ENCODE data around the gene CPN1.

Gene CPN1

DNA sequence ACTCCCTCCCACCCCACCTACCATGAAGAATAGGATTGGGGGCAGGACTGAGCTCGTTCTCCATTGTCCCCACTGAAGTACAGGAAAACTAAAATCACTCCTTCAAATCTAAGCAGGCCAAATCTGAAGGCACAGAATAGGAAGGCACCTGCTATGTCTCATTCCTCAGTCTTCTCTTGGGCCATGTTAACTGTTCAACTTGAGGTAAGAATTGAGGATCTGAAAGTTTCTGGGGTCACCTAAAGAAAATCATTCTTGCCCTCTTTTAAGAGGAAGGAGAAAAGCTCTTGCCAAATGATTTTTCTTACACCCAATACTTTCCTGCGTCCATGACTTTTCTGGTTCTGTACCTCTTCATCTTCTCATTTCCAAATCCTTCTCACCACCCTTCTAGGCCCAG lies 4.9 kb downstream of the CPN1 start:
- Histone ChIP-seq H3K4me1 (ENCODE audit: insufficient read depth, low read length) (no peaks in the 10 kb centered on the region), H3K9ac (ENCODE audit: low read depth, low read length) (no peak overlapping the region), H3K27ac (ENCODE audit: low read depth, low read length) (no peak overlapping the region), H3K9me3 (ENCODE audit: insufficient read depth, low read depth, low read length) (no peaks in the 10 kb centered on the region), H3K36me3 (ENCODE audit: insufficient read depth, low read length) (no peaks in the 10 kb centered on the region), H3K27me3 (ENCODE audit: insufficient read depth, low read length) (0 out of 2 replicates have a peak, but pooled peaks cover 2% of the 10 kb centered on the region), H3K4me3 (ENCODE audit: low read length) (no peak overlapping the region)
- WGBS = 87% methylated on average over 2 of the region's 2 CpGs

DNA sequence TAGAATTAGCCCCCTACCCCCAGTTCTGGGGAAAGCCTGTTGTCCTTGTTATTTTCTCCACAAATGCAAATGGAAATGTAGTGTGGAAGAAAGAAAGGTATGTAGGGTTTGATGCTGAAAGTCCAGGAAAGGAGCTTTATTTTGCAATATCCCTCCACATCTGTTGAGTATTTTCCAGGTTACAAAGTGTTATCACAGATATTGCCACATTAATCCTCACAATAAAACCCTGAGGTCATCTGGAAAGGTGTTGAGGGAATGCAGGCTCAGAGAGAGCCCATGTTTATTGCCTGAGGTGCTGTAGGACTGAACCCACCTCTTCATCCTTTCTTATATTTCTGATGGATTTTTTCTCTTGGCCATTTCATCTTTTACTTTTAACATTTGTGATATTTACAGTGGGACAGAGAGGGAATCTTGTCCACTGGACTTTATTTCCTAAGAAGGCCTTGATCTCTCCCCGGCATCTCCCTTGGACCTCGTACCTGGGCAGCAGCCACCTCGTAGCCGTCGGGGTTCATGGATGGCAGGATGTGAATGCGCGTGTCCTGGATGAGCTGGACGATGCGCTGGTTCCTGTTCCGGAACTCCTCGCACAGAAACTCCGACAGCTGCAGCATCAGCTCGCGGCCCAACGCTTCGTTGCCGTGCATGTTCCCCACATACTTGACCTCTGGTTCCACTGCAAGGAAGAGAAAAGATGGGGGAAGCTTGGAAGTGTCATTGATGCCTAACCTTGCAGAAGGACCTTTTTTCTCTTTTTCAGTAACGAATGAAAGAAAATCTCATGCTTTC lies 6.0 kb downstream of the CPN1 start:
- H3K9me3 ChIP-seq (ENCODE audit: insufficient read depth, low read depth, low read length) = no peaks in the 10 kb centered on the region

GRCh38 chr10:100072514-100072913 lies 9.2 kb downstream of the CPN1 start:
- Histone ChIP-seq H3K36me3 (ENCODE audit: insufficient read depth, low read length) (no peaks in the 10 kb centered on the region), H3K9ac (ENCODE audit: low read depth, low read length) (no peak overlapping the region), H3K27ac (ENCODE audit: low read depth, low read length) (no peak overlapping the region), H3K9me3 (ENCODE audit: insufficient read depth, low read depth, low read length) (no peaks in the 10 kb centered on the region), H3K4me1 (ENCODE audit: insufficient read depth, low read length) (no peaks in the 10 kb centered on the region), H3K4me3 (ENCODE audit: low read length) (no peak overlapping the region), H3K27me3 (ENCODE audit: insufficient read depth, low read length) (no peaks in the 10 kb centered on the region)

More for the DNA sequence above, 6.0 kb downstream of the CPN1 start:
- H3K27me3 ChIP-seq (ENCODE audit: insufficient read depth, low read length) = no peaks in the 10 kb centered on the region
- no peaks in the 10 kb centered on the region for H3K4me1 ChIP-seq (ENCODE audit: insufficient read depth, low read length)
- WGBS = 96% methylated on average over 18 of the region's 18 CpGs
- H3K36me3 ChIP-seq (ENCODE audit: insufficient read depth, low read length) = no peaks in the 10 kb centered on the region
- H3K27ac ChIP-seq (ENCODE audit: low read depth, low read length) = no peak overlapping the region
- no peak overlapping the region for H3K4me3 ChIP-seq (ENCODE audit: low read length)
- H3K9ac ChIP-seq (ENCODE audit: low read depth, low read length) = no peak overlapping the region

GRCh38 chr10:100071529-100071928 lies 10.1 kb downstream of the CPN1 start:
- H3K9me3 ChIP-seq (ENCODE audit: insufficient read depth, low read depth, low read length) = no peaks in the 10 kb centered on the region
- H3K27me3 ChIP-seq (ENCODE audit: insufficient read depth, low read length) = no peaks in the 10 kb centered on the region
- no peak overlapping the region for H3K27ac ChIP-seq (ENCODE audit: low read depth, low read length)
- 100% methylated on average over 2 of the region's 2 CpGs for WGBS
- H3K36me3 ChIP-seq (ENCODE audit: insufficient read depth, low read length) = no peaks in the 10 kb centered on the region
- no peaks in the 10 kb centered on the region for H3K4me1 ChIP-seq (ENCODE audit: insufficient read depth, low read length)
- H3K9ac ChIP-seq (ENCODE audit: low read depth, low read length) = no peak overlapping the region
- no peak overlapping the region for H3K4me3 ChIP-seq (ENCODE audit: low read length)

GRCh38 chr10:100067466-100067865 lies 14.2 kb downstream of the CPN1 start:
- H3K4me3 ChIP-seq (ENCODE audit: low read length) = no peak overlapping the region
- H3K36me3 ChIP-seq (ENCODE audit: insufficient read depth, low read length) = no peaks in the 10 kb centered on the region
- H3K4me1 ChIP-seq (ENCODE audit: insufficient read depth, low read length) = no peaks in the 10 kb centered on the region
- no peak overlapping the region for H3K27ac ChIP-seq (ENCODE audit: low read depth, low read length)
- H3K9me3 ChIP-seq (ENCODE audit: insufficient read depth, low read depth, low read length) = no peaks in the 10 kb centered on the region
- no peak overlapping the region for H3K9ac ChIP-seq (ENCODE audit: low read depth, low read length)
- no peaks in the 10 kb centered on the region for H3K27me3 ChIP-seq (ENCODE audit: insufficient read depth, low read length)
- WGBS = 100% methylated on average over 1 of the region's 1 CpG

DNA sequence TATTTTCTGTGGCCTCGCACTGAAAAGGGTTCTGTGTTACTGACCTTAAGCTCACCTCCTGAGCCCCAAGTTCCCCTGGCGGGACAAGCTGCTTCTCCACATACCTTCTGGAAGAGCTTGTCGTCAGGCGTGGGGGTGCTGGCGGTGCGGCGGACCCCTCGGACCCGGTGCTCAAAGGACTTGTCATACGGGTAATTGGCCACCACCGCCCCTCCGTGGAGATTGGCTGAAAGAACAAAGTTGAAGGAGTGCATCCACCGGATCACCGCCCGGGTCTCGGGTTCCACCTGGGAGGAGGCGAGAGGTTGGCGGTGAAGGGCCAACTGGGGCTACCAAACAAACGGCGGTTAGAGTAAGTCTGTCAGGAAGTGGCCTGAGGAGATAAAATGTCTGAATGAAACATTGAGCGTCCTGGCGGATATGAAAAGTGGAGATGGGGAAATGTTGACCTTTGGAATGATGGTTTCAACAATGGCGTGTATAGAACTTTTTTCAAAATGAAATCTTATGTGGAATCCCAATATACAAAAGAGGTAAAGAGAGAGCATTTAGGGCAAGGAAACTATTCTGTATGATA lies 16.5 kb downstream of the CPN1 start:
- no peaks in the 10 kb centered on the region for H3K36me3 ChIP-seq (ENCODE audit: insufficient read depth, low read length)
- no peaks in the 10 kb centered on the region for H3K9me3 ChIP-seq (ENCODE audit: insufficient read depth, low read depth, low read length)
- H3K27me3 ChIP-seq (ENCODE audit: insufficient read depth, low read length) = no peaks in the 10 kb centered on the region
- no peak overlapping the region for H3K4me3 ChIP-seq (ENCODE audit: low read length)
- H3K4me1 ChIP-seq (ENCODE audit: insufficient read depth, low read length) = no peaks in the 10 kb centered on the region
- H3K9ac ChIP-seq (ENCODE audit: low read depth, low read length) = no peak overlapping the region
- H3K27ac ChIP-seq (ENCODE audit: low read depth, low read length) = no peak overlapping the region
- 94% methylated on average over 23 of the region's 23 CpGs for WGBS

- no peaks in the 10 kb centered on the region for H3K9me3 ChIP-seq (ENCODE audit: insufficient read depth, low read depth, low read length)
- H3K4me3 ChIP-seq (ENCODE audit: low read length) = no peak overlapping the region
- H3K36me3 ChIP-seq (ENCODE audit: insufficient read depth, low read length) = no peaks in the 10 kb centered on the region
- H3K27ac ChIP-seq (ENCODE audit: low read depth, low read length) = no peak overlapping the region
- WGBS = 100% methylated on average over 1 of the region's 1 CpG
- H3K9ac ChIP-seq (ENCODE audit: low read depth, low read length) = no peak overlapping the region
- no peaks in the 10 kb centered on the region for H3K27me3 ChIP-seq (ENCODE audit: insufficient read depth, low read length)
- H3K4me1 ChIP-seq (ENCODE audit: insufficient read depth, low read length) = no peaks in the 10 kb centered on the region
Measured at GRCh38 chr10:100061401-100061800, 20.3 kb downstream of the CPN1 start.

DNA sequence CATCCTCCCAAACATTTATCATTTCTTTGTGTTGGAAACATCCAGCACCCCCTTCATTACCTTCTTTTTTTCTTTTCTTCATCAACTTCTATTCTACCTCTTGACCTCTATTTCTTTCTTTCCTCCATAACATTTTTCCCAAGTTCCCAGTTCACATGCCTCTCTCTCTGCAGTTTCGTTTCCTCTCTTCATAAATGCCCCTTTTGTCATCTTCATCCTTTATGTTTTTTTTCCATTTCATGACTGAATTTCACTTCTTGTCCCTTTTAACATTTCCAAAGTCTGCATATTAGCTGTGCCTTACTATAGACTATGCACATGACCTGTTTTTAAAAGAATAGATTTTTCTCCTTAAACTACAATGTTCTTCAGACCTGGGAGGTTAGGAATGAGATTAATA lies 23.7 kb downstream of the CPN1 start:
- H3K27me3 ChIP-seq (ENCODE audit: insufficient read depth, low read length) = no peaks in the 10 kb centered on the region
- 90% methylated on average over 1 of the region's 1 CpG for WGBS

GRCh38 chr10:100053686-100054460 lies 27.8 kb downstream of the CPN1 start:
- H3K27ac ChIP-seq (ENCODE audit: low read depth, low read length) = no peak overlapping the region
- H3K27me3 ChIP-seq (ENCODE audit: insufficient read depth, low read length) = no peaks in the 10 kb centered on the region
- WGBS = 46% methylated on average over 6 of the region's 6 CpGs
- H3K4me3 ChIP-seq (ENCODE audit: low read length) = no peak overlapping the region
- H3K4me1 ChIP-seq (ENCODE audit: insufficient read depth, low read length) = peaks cover 5% of the 10 kb centered on the region
- no peaks in the 10 kb centered on the region for H3K36me3 ChIP-seq (ENCODE audit: insufficient read depth, low read length)
- H3K9me3 ChIP-seq (ENCODE audit: insufficient read depth, low read depth, low read length) = no peaks in the 10 kb centered on the region; the same call in 1 of the 2 replicates
- no peak overlapping the region for H3K9ac ChIP-seq (ENCODE audit: low read depth, low read length)

More for the DNA sequence above, 23.7 kb downstream of the CPN1 start:
- no peaks in the 10 kb centered on the region for H3K36me3 ChIP-seq (ENCODE audit: insufficient read depth, low read length)
- H3K27ac ChIP-seq (ENCODE audit: low read depth, low read length) = no peak overlapping the region
- H3K9ac ChIP-seq (ENCODE audit: low read depth, low read length) = no peak overlapping the region
- no peak overlapping the region for H3K4me3 ChIP-seq (ENCODE audit: low read length)
- peaks cover 5% of the 10 kb centered on the region for H3K4me1 ChIP-seq (ENCODE audit: insufficient read depth, low read length)
- no peaks in the 10 kb centered on the region; the same call in 1 of the 2 replicates for H3K9me3 ChIP-seq (ENCODE audit: insufficient read depth, low read depth, low read length)

GRCh38 chr10:100046021-100046486 lies 35.6 kb downstream of the CPN1 start:
- WGBS = 38% methylated on average over 7 of the region's 7 CpGs
- H3K4me1 ChIP-seq (ENCODE audit: insufficient read depth, low read length) = peaks cover 9% of the 10 kb centered on the region
- H3K9ac ChIP-seq (ENCODE audit: low read depth, low read length) = no peak overlapping the region
- no peak overlapping the region for H3K4me3 ChIP-seq (ENCODE audit: low read length)
- H3K9me3 ChIP-seq (ENCODE audit: insufficient read depth, low read depth, low read length) = no peaks in the 10 kb centered on the region
- H3K27me3 ChIP-seq (ENCODE audit: insufficient read depth, low read length) = no peaks in the 10 kb centered on the region
- no peak overlapping the region for H3K27ac ChIP-seq (ENCODE audit: low read depth, low read length)
- no peaks in the 10 kb centered on the region for H3K36me3 ChIP-seq (ENCODE audit: insufficient read depth, low read length)

- Histone ChIP-seq H3K27me3 (ENCODE audit: insufficient read depth, low read length) (no peaks in the 10 kb centered on the region), H3K4me1 (ENCODE audit: insufficient read depth, low read length) (peaks cover 9% of the 10 kb centered on the region), H3K9me3 (ENCODE audit: insufficient read depth, low read depth, low read length) (no peaks in the 10 kb centered on the region), H3K9ac (ENCODE audit: low read depth, low read length) (no peak overlapping the region), H3K36me3 (ENCODE audit: insufficient read depth, low read length) (no peaks in the 10 kb centered on the region), H3K4me3 (ENCODE audit: low read length) (no peak overlapping the region), H3K27ac (ENCODE audit: low read depth, low read length) (no peak overlapping the region)
- 76% methylated on average over 2 of the region's 2 CpGs for WGBS
Measured at GRCh38 chr10:100045592-100045991, 36.1 kb downstream of the CPN1 start.

All from HUES64 (cell line).